GM18873 (cell line): ENCODE data around the gene TUBA3D.
"Not testable (repeated sequence)": the region's sequence is repeated elsewhere in the genome, so short reads cannot be mapped to it uniquely, and the experiment has no call there.

ENCODE experiments used
- ATAC-seq: cut with Tn5 transposase; IDR thresholded peaks from one replicate; pipeline ENCODE4 v1.9.1; 2021; ENCODE audit warnings: mild to moderate bottlenecking, moderate library complexity, moderate number of reproducible peaks; ENCODE audit not compliant: unreplicated experiment, low FRiP score

The TUBA3D gene

DNA sequence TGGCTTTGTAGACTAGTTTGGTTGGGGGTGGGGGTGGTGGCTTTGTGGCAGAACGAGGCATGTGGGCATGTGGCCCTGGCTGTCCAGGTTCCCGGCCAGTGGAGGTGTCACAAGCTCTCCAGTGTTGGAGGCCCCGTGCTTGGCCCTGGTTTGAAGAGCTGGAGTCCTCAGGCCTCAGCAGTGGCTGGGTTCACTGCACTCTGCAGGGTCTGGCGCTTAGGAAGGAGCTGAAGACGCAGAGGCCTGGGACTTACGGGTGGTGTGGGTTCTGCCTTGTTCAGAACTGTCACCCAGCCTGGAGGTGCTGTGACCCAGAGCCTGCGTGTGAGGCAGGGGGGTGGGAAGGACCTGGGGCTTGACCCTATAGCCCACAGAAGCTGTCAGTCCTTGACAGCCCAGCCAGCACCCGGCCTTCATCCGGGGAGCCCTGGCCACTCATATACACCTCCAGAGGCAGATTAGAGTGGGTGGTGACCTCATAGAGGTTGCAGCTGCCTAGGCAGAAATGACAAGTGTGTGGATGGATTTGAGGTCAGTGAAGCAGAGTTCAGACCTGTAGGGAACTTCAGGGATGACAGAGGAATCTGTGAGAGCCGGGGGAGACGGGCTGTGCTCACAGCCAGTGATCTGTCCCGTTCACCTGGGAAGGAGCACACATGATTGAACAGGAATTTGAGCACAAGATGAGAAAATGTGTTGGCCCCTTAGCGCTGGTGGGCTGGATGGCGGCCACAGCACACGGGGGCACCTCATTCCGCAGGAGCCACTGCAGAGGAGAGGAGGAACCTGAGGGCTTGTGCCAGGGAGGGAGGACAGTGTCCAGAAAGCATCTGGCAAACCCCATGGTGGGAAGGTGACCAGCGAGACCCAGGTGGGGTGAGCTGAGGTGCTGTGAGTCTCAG lies 36.3 kb downstream of the TUBA3D start:
- not testable (repeated sequence) for ATAC-seq

DNA sequence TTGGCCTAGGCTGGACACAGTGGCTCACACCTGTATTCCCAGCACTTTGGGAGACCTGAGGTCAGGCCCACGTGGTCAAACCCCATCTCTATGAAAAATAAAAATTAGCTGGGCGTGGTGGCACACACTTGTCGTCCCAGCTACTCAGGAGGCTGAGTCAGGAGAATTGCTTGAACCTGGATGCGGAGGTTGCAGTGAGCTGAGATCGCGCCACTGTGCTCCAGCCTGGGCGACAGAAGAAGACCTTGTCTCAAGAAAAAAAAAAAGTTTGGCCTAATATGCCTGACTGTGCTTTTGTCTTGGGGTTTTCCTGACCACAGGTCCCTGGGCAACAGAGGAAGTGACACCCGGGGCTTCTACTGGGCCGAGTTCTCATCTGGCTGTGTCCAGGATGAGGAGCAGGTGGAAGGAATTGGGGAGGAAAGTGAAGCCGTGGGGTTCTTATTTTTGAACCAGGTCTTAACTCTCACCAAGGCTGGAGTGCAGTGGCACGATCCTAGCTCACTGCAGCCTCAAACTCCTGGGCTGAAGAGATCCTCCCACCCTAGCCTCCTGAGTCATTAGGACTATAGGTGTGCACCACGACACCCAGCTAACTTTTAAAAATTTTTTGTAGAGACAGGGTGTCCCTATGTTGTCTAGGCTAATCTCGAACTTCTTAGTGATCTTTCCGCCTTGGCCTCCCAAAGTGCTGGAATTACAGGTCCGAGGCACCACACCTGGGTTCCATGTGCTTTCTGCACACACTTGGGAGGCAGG lies 38.7 kb downstream of the TUBA3D start:
- ATAC-seq = peak; percentile 83

DNA sequence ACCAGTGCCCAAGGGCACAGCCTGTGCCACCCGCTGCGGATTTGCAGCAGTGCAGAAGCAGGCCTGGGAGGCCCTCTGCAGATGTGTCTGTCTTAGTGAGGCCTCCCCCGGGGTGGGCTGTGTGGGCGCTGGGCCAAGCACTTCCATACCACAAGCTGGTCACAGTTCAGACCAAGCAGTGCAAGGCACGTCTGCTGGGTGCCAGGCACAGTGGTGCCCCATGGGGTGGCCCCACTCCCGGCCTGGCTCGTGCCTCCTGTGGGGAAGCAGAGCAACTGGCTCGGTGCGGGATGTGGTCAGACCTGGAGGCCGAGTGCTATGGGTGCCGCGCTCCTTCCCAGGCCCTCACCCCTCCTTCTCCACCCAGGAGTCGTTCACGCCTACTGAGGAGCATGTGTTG lies 39.3 kb downstream of the TUBA3D start:
- not testable (repeated sequence) for ATAC-seq

DNA sequence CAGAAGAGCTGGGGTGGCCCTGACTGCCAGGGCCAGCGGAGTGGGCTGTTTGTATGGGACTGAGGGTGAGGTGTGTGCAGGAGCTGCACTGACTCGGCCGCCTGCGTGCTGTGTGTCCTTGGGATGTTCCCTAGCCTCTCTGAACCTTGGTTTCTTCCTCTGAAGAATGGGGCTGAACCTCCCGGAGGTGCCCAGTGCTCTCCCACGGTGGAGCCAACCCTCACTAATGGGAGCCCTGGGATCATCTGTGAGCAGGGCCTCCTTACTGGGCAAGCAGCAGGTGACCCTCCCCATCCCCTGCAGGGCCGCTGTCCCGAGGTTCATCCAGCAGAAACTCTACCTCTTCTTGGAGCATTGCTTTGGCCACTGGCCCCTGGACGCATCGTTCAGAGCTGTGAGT lies 40.1 kb downstream of the TUBA3D start:
- ATAC-seq = no peak

DNA sequence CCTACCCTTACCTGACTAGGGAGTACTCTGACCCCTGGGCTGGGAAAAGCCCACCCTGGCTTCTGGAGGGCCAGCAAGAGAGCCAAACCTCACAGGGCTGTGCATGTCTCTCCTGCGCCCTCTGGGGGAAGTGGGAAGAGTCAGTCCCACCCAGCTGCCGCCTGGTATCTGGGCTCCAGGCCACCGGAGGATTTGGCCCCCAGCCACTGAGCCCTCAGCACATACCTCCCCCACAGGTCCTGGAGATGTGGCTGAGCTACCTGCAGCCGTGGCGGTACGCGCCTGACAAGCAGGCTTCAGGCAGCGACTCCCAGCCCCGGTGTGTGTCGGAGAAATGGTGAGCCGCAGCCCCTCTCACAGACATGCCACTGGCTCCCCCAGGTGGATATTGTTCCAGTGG lies 40.7 kb downstream of the TUBA3D start:
- not testable (repeated sequence) for ATAC-seq

DNA sequence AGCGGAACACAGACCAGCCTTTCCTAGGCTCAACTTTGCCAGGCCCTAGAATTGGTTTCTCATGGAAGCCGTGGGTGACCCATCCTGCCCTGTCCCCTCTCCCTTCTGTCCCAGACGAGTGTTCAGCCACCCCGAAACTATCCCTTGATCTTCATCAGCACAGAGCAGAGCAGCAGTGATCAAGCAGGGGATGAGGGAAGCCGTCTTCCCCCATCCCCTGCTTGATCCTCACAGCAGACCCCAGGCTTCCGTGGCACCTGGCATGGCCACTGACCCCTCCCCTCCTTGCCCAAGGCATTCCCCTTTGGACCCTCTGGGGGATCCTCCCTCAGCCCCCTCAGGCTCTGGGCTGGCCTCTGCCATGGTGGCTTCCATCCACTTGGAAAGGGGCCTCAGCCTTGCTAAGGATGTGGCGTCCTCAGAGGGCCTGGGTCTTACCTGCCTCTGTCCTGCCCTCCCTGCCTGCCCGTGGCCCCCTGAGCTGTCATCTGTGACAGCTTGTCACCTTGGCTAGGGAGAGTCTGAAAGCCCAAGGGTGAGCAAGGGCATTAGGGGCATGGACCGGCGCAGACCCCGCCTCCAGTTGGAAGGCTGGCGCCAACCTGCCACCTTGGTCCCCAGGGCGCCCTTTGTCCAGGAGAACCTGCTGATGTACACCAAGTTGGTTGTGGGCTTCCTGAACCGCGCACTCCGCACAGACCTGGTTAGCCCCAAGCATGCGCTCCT lies 41.4 kb downstream of the TUBA3D start:
- ATAC-seq = no peak

DNA sequence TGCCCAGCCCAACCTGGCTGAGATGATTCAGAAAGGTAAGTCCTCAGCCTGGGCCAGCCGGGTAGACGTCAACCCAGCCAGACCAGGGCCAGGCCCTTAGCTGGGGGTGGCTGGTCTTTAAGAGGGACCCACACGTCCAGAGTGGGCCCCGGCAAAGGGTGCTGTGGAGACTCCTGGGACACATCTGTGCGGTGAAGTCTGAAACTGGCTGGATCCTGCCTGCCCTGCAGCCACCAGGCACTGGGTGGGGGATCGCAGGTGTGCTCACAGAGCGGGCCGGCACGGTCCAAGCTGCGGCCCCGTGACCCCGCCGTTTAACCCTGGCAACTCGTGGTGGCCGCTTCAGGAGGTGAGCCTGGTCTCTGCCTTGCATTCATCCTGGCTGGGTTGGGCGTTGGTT lies 41.9 kb downstream of the TUBA3D start:
- not testable (repeated sequence) for ATAC-seq

DNA sequence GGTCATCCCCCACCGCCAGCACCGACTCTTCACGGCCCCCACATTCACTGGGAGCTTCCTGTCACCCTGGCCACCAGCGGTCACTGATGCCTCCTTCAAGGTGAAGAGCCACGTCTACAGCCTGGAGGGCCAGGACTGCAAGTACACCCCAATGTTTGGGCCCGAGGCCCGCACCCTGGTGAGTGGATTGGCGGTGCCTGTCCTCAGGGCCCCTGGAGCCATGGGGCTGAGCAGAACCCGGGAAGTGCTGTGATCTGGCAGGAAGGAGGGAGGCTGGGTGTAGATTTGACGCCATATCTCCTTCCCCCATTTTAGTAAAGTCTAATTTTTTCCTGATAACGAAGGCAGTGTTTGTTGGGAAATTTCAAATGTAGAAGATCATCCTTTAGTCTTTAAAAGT lies 42.6 kb downstream of the TUBA3D start:
- ATAC-seq = not testable (repeated sequence)

DNA sequence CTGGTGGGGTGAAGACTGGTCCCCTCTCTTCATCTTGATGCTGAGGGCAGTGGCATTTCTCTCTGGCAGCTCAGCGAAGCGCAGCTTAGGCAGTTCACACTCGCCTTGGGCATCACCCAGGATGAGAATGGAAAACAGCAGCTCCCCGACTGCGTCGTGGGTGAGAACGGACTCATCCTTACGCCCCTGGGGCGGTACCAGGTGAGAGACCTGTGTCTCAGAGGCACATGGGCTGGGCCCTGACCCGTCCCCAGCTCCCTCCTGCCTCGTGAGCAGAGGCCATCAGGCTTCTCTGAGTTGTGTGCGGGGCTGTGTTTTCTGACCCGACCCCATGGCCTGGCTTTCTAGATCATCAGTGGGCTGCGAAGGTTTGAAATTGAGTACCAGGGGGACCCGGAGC lies 43.5 kb downstream of the TUBA3D start:
- no peak for ATAC-seq

DNA sequence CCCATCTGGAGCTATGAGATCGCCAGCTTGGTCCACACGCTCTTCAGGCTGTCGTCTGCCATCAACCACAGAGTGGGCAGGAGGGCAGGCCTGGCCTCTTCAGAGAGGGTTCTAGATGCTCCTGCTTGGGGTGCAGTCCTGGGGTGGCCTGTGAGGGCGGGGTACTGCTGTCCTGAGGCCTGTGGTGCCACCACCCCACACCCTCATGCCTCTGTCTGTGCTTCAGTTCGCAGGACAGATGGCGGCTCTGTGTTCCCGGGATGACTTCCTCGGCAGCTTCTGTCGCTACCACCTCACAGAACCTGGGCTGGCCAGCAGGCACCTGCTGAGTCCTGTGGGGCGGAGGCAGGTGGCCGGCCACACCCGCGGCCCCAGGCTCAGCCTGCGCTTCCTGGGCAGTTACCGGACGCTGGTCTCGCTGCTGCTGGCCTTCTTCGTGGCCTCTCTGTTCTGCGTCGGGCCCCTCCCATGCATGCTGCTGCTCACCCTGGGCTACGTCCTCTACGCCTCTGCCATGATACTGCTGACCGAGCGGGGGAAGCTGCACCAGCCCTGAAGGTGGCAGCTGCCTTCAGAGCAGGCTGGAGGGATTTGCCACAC lies 44.1 kb downstream of the TUBA3D start:
- not testable (repeated sequence) for ATAC-seq

DNA sequence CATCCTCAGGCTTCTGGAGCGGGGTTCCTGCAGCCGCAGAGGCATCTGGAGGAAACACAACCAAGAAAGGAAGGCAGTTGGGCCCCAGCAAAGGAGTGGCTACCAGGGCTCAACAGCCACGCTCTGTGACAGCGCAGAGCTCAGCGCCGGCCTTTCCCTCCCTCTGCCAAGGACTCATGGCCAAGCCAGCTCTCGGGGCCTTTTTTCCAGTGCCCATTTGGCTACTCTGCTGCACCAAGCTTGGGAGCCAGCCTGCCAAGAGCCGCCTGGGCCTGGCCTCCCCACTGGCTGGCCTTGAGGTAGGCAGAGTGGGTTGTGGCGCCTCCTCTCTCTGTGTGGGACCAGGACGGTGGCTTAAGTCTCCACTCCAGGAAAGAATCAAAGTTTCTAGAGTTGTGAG lies 44.6 kb downstream of the TUBA3D start:
- ATAC-seq = no peak

DNA sequence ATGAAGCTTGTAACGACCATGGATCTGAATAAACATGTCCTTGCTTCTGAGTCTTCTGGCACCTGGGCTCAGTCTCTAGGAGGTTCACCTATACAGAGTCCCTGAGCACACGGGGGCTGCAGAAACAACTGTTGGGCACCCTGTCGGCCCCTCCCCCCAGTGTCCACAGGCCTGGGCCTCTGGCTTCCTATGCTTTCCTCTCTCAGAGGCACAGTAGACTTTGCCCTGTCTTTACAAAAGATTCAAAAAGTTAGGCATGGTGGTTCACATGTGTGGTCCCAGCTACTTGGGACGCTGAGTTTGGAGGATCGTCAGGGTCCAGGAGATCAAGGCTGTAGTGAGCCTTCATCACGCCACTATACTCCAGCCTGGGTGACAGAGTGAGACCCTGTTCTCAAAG lies 45.6 kb downstream of the TUBA3D start:
- not testable (repeated sequence) for ATAC-seq

DNA sequence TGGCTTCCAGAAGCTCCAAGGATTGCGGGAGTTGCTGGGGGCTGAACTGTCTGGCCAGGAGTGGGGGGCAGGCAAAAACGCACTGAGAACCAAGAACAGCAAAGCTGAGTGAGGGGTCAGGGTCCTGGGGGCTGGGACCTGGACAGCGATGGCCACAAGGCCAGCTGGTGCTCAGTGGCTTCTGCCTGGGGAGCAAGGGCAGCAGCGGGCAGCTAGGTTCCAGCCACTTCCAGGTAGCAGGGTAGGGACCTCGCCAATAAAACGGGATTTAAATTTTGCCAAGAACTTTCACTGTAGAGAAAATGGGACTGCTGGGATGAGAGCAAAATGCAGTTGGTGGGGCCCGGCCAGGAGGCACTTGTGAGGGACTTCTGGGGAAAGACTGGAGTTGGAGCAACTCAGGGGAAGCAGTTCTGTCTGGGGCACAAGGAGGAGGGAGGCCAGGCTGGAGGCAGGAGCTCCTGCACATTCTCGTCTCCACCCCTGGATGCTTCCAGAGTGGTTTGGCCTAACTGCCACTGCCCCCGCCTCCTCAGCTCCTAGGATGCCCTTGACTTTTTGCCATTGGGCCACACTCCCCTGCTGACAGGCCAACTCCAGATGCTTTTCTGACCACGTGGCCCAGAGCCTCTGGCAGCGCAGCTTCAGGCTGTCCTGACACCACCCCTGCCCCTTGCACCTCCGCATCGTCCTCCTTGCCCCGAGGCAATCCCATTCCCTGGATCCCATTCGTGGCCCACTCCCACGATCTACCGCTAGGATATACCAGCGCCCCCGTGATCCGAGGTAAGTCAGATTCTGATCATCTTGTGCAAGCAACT lies 46.3 kb downstream of the TUBA3D start:
- no peak for ATAC-seq

DNA sequence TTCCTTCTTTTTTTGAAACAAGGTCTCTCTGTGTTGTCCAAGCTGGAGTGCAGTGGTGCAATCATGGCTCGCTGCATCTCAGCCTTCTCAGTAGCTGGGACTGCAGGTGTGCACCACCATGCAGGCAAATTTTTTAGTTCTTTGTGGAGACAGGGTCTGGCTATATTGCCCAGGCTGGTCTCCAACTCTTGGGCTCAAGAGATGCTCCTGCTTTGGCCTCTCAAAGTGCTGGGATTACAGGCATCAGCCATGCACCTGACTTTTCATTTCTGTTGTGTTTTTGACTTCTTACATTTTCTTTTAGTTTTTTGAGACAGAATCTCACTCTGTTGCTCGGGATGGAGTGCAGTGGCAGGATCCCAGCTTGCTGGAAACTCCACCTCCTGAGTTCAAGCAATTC lies 49.3 kb downstream of the TUBA3D start:
- ATAC-seq = not testable (repeated sequence)

DNA sequence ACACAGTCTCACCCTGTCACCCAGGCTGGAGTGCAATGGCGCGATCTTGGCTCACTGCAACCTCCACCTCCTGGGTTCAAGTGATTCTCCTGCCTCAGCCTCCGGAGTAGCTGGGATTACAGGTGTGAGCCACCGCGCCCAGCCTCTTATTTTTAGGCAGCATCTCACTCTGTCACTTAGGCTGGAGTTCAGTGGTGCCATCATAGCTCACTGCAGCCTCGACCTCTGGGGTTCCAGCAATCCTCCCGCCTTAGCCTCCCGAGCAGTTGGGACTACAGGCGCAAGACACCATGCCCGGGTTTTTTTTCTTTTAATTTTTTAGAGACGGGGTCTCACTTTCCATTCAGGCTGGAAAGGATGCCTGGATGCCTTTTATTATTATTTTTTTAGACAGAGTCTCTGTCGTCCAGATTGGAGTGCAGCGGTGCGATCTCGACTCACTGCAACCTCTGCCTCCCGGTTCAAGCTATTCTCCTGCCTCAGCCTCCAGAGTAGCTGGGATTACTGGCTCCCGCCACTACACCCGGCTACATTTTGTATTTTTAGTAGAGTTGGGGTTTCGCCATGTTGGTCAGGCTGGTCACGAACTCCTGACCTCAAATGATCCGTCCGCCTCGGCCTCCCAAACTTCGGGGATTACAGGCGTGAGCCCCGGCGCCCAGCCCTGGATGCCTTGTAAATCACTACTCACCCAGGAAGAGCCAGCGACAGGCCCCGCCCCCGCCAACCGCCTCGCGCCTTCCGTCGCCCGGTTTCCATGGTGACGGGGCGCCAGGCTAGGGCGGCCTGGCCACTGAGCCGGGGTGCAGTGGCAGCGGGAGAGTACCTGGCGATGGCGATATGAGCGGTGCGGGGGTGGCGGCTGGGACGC lies 51.4 kb downstream of the TUBA3D start, which contains the start of gene CCDC74A:
CCDC74A (plus strand) TSS at position 758 of the 871 bp plus-strand sequence; CDS start at position 841, 83 bp downstream.
- peak; percentile 86 for ATAC-seq

DNA sequence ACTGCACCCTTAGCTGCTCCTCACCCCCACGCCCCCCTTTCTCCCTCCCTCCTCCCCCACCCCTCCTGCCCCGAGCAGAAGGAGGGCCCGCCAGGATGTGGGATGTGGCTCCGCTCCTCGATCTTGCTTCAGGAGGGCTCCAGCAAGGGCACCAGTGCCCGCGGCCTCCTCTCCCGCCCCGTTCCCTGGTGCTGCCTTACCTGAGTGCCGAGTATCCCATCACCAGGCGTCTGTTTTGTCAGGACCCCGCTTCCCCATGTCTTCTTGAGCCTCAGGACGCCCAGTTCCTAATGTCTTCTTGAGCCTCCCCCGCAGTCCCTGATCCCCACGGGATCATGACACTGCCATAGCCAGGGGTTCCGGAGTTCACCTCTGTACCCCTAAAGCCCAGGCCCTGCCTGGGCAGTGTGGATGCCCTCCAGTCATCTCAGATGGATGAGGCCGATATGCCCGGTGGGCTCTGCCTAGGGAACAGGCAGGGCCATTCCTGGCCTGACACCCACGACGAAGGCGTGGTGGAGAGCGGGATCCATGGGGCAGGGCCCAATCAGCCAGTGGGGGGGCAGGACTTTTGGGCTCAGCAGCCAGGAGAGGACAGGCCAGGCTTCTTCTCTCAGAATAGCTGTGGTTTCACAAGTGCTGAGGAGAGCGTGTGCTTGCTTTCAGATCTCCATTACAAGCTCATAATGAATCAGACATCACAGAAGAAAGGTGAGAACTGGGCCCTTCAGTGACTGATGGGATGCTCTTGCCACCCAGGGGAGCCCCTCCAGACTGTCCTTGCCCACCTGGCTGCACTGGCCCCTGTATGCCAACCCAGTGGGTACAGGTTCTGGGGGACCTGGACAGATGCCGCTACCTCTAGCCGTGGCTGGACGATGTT lies 53.3 kb downstream of the TUBA3D start:
- ATAC-seq = peak; percentile 49

DNA sequence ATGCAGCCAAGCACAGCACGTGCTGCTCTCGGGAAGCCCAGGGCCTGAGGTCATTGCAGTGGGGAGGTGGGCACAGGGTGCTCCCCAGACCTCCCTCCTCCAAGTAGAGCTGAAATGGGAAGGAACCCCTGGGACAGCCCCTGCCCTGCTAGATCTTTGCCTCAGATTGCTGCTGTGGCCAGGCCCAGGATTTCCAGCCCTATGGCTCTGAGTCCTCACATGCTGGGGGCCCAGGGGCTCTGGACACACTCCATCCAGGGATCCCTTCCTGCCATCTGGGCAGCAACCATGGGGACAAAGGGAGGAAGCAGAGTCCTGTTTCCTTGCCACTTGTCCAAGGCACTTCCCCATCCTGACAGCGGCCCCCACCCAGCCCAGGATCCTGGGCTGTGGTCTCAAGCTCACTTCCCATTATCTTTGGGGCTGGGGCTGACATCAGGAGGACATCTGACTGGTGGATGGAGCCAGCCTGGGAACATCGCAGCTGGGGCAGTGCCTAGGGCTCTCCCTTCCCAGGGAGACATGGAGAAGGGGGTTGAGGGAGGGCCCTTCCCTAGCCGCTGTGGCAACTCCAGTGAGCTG lies 54.0 kb downstream of the TUBA3D start:
- not testable (repeated sequence) for ATAC-seq
